NK-92 treated with Interleukin-12 subunit alpha and Interleukin-12 subunit beta, amount 100 ng/mL, for 24 hours (cell line): ENCODE results near the gene TFF1.

Experiments used
- DNase-seq: peaks from one replicate; lab custom pipeline; 2025; lab: John Stamatoyannopoulos, UW

Gene TFF1

GRCh38 chr21:42398436-42399028, 32.2 kb upstream of the TFF1 start:
- DNase-seq = no peak

DNA sequence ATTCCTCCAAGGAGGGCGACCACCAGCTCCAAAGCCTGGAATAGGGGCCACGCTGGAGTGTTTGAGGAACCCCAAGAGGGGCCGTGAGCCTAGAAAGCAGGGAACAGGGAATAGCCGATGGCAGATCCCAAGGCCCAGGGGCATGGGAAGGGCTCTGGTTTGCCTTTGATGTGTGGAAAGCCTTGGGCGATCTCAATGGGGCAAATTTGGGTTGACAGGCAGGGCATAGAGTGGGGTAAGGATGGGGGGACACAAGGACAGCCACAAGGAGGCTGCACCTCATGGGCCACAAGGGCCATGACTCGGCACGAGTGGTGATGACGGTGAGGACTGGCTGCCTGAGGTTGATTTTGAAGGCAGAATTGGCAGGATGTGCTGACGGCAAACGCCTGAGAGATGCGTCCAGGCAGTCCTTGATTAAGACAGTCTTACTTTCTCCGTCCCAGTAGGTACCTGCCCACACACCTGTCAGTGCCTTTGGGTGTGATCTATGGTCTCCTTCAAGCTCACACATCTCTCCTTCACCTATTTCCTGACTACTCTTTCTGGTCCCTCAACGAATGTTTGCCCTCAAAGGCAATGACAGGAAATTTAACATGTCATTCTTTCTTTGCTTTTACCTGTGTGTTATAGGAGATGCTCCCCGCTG, 31.5 kb upstream of the TFF1 start:
- no peak for DNase-seq

- no peak for DNase-seq
These were observed 30.7 kb upstream of the TFF1 start for GRCh38 chr21:42396799-42397745.

DNA sequence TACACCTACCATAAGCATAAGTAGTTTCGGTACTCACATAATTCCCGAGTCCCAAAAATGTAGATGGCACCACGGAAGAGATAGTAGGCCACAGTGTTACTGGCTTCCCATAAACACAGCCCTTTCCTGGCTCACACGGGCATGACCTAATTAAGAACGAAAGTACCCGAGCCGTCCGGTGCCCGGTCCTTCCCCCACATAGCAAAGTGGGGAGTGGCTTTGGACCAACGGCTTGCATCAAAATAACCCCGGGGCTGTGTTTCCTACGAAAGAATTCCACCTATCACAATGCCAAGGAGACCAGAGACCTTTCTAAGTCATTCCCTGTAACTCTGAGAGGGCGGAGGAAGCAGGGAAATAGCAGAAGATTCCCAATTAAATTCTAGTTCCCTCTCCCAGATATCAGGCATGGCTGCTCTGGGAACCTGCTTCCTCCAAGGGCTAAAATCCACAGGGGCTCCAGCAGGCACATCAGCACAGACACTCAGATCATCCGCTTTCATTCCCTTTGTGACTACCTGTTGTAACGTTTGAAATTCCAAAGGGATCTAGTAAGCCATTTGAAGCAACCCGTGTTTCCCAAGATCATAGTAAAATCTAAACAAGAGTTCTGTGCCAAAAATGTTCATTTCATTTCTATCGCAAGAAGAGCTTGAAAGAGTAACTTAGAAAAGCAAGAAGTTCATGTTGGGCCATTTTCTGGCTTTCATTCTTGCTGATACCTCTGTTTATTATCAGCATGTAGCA, 29.7 kb upstream of the TFF1 start, which contains the start of gene TMPRSS3:
Gene TMPRSS3 (minus strand): TSS at position 148 of the 747 bp plus-strand sequence. CDS start 635 bp downstream, outside the sequence.
- DNase-seq = no peak

DNA sequence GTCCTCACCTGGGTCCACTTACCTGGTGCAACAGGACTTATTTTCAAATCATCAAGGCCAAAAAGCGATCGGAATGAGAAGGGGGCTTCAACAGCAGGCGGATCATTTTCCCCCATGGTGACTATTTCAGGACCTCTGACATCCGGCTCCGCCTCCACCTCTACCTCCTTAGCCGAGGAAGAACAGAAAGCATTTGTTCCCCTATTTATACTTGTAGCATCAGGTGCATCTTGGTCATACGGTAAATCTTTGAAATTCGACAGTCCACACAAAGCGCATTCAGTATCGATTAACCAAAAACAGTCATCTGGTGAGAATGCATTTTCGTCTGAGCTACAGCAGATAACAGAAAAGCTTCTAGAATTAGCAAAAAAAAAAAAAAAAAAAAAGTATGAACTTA, 29.0 kb upstream of the TFF1 start:
- no peak for DNase-seq

DNA sequence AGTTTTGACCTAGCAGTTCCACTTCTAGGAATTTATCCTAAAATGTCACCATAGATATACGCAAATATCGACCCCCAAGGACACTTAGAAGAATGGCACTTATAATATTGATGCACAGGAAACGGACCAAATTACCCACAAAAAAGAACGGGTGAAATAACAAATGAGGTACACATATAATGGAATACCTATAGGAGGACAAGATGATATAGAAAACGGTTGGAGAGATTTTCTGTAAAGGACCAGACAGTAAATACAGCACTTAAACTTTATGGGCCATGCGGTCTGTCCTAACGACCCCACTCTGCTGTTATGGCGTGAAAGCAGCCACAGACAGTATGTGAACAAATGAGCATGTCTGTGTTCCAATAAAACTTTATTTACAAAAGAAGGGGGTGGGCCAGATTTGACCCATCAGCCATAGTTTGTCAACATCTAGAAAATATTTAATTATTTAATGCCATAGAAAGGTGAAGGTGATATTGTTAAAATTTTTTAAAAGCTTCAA, 27.2 kb upstream of the TFF1 start:
- DNase-seq = no peak

DNA sequence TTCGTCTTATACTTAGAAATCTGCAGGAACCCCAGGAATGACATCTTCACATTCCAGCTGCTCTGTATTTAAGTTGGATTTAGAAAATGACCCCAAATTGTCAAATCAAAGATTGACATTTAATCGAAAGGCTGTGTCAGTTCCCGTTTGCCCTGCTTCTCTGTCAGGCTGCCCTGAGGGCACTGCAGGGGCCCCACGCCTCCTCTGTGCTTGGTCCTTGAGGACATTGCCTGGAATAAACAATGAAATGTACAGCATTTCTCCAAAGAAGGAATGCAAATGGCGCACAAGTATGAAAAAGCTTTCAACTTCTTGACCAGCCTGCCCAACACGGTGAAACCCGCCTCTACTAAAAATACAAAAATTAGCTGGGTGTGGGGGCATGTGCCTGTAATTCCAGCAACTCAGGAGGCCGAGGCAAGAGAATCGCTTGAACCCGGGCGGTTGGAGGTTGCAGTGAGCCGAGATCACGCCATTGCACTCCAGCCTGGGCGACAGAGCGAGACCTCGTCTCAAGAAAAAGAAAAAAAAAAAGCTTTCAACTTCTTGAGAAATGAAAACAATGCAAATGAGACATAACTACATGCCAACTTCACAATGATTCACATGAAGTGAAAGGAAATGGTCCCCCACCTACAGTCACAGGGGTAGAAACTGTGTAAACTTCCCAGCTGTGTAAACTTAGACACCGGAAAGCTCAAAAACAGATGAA, 26.6 kb upstream of the TFF1 start:
- DNase-seq = no peak

DNA sequence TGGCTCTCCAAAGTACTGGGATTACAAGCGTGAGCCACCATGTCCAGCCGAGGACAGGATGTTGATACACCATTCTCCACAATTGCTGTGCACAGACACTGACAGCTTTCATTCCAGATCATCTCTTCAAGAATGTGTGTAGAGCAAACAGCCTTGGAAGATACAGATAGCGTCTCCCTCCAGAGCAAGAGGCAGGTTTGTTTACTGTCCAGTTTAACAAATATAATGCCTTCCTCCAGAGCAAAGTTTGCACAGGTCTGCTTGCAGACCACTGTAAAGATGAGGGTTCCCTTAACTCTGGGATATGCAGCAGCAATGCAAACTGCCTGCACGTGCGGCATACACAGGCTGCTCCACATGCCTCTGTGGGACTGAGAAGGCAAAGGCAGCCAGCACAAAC, 25.0 kb upstream of the TFF1 start:
- DNase-seq = no peak

- DNase-seq = no peak
These were observed 24.4 kb upstream of the TFF1 start for GRCh38 chr21:42390696-42391095.

- no peak for DNase-seq
These were observed 23.9 kb upstream of the TFF1 start for GRCh38 chr21:42390193-42390592.

DNA sequence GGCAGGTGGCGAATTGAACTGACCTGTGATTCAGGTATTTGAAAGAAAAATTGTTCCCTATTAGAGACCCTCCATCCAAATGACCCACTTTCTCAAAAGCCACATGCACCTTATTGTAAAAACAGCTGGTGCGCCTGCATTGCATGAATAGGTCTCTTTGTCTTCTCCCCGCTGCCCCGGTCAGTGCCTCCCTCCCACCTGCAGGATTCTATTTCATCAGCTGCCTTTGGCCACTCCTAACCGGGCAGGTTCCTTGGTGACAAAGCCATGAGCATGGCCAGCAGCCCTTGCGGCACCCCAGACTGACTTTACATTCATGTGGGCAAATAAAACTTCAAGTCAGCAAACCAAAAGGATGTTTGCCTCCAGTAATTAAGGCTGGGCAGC, 23.1 kb upstream of the TFF1 start:
- no peak for DNase-seq

DNA sequence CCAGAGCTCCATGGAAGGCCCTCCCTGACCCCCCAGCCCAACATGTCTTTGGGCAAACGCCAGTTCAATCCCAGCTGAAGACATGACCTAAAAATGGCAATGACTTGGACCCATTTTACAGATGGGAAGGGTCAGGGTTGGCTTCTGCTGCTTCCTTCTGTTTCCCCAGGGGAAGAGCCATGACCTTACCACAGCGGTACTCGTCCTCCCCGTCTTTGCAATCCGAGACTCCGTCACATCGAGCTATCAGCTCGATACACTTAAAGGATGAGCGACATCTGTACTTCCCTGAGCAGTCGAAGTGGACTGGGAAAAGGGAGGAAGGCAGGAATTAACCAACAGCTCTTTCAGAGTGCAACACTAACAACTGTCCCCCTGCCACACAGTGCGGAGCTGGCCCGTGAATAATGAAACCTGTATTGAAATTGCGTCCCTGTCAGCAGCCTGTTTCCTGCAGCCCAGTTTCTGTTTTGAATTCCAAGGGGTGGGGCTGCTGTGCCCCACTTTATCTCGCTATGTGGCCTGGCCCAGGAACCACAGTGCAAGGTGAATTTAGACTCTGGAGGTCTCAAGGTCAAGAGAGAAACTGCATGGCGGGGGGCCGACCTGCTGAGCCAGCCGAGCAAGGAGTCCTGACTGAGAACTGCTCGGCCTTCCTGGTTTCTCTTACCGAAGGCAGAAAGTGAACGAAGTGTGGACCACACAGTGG, 22.6 kb upstream of the TFF1 start:
- DNase-seq = no peak

DNA sequence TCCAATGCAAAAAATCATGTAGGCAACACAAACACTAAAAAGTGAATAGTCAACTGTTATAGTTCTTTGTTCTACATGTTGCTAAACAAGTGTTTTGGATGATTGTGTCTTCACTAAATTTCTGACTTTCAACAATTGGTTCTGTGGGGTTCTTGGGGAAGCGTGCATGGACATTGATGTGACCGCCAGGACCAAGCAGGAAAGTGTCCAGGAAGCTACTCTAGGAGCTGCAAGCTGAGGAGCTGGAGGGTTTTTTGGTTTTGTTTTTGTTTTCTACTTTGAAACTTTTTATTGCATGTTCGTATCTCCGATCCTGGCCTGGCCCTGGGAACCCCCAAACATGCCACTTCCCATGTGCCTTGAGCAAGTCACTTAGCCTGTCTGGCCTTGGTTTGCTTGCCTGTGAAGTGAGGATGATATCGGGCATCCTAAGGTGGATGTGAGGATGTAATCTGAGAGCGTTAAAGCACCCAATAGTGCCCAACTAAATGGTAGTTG, 21.6 kb upstream of the TFF1 start:
- no peak for DNase-seq

DNA sequence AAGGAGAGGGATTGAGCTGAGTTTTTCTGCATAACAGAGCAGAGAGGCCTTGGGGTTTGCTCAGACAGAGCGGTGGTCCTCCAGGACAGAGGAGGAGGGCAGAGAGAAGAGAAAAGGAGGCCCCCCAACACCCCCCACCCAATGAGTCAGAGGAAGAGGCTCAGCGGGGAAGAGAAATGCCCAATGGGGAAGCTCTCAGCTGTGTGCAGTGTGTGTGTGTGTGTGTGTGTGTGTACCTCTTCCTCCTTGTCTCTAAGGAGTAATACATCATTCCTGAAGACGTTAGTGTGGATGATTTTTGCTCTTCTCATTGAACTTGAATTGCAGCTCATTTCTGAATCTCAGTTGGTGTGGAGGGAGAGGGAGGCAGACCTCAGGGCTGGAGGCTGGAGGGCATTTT, 20.8 kb upstream of the TFF1 start:
- DNase-seq = no peak

DNA sequence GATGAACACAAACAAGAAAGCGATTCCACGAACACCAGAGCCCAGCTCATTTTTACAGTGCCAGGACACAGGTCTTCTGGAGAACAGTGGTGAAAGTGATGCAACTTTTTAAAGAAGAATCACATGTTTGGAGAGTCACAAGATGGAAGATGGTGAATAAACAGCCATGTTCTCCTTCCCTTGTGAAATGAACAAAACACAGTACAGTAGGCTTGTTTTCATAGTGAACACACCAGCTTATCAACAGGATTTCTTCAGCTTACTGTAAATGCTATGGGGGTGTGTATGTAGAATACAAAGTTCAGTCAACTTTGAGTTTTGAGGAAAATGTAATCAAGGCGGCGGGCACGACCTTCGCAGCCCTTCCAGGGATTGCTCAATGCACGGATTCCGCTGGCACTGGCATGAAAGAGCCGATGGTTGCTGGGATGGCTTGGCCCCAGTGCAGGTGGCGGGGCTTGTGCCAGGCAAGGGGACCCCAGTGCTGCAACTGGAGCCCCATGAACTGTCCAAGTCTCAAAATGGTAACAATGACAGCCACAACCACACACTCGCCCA, 19.8 kb upstream of the TFF1 start:
- DNase-seq = no peak

GRCh38 chr21:42385619-42386018, 19.3 kb upstream of the TFF1 start:
- DNase-seq = no peak

DNA sequence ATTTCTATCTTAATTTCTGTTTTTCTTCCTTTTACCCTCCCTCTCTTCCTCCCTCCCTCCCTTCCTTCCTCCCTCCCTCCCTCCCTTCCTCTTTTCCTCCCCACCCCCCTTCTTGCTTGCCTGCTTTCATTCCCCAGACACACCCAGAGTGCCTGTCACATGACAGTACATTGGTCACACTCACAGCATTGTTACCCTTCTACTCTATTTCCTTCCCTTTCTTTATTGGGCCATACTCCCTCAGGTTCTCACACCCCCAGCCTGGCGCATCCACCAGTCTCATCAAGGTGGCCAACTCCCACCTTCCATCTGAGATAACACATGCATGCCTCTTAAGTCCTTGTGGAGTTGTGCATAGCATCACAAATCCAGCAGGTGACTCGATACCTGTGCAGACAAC, 18.7 kb upstream of the TFF1 start:
- no peak for DNase-seq

DNA sequence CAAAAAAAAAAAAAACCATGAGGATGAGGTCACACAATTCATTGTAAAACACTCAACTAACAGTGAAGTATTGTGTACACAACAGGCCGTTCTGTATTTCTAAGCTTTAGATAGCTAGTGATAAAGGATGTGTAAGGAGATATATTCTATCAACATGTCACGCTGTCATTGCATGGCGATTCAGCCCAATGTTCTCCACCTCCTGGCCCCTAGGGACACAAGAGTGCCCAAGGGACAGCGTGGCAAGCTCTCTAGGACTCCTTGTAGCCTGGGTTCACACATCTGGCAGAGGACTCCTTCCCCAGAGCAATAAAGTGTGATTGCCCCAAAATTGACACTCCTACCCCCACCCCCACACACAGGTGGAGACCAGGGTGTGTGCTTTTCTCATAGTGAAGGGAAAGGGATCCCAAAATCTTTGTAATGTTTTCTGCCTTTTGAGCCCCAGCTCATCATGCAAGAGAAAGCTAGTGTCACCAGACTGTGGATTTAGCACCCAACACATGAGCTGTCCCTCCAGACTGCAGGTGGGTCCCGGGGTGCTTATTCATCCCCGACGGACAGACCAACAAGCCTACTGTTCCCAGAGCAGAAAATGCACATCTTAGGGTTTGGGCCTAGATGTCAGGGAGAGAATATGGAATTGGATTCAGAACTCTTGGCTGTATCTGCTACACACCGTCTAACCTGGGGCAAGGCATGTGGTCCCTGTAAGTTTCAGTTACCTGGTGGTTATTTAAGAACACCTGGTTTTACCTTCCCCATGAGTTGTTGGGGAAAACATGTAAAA, 18.0 kb upstream of the TFF1 start:
- DNase-seq = no peak

- no peak for DNase-seq
These were observed 17.0 kb upstream of the TFF1 start for GRCh38 chr21:42383331-42383730.
